Activated T-cell treated with anti-CD3 and anti-CD28 coated beads, Interleukin-2, amount 50 U/mL, for 72 hours (primary cell): Measurements from ENCODE around the gene SPOCK3. TPM values are rescaled to one million over a fixed set of nuclear protein-coding genes. Genes with fewer than 3 reads are reported as not detected.

ENCODE experiments used
- ATAC-seq, 2 donors: fragments of 150-1000 bp; cut with Tn5 transposase; replicated peaks in 1 of 2; 2 replicates each; pipeline ENCODE4 v1.10.0; 2021; ENCODE audit warnings: moderate library complexity in 2 of 2, mild to moderate bottlenecking in 1 of 2
- DNase-seq, 2 donors: peaks; one replicate each; pipeline ENCODE4 v3.0.0; 2021 to 2022; ENCODE audit warnings: mixed read lengths in 1 of 2
- H3K27ac Mint-ChIP-seq: one replicate; pipeline ENCODE4 v1.8.0; 2022; ENCODE audit warnings: mild to moderate bottlenecking, moderate library complexity, mixed read lengths
- H3K27me3 Mint-ChIP-seq: one replicate; pipeline ENCODE4 v1.8.0; 2022; ENCODE audit warnings: low read depth, mixed read lengths
- H3K36me3 Mint-ChIP-seq, 2 donors: one replicate each; pipeline ENCODE4 v1.8.0; 2022; ENCODE audit warnings: mixed read lengths in 2 of 2, mild to moderate bottlenecking in 1 of 2; ENCODE audit not compliant: insufficient read depth in 2 of 2
- H3K4me1 Mint-ChIP-seq: one replicate; pipeline ENCODE4 v1.8.0; 2022; ENCODE audit warnings: low read depth, mixed read lengths
- H3K4me3 Mint-ChIP-seq, 2 donors: one replicate each; pipeline ENCODE4 v1.8.0; 2022; ENCODE audit warnings: mild to moderate bottlenecking in 2 of 2, mixed read lengths in 2 of 2, moderate library complexity in 2 of 2
- H3K9me3 Mint-ChIP-seq, 2 donors: one replicate each; pipeline ENCODE4 v1.8.0; 2022; ENCODE audit warnings: mixed read lengths in 2 of 2
- total RNA-seq, 2 donors: library from RNA; stranded (reverse); gene quantifications; one replicate each; pipeline ENCODE4 v1.2.3, GENCODE V29; 2022

Gene SPOCK3
- total RNA-seq, 2 donors from 2014 or later = not detected

GRCh38 chr4:167088115-167088514 lies 146.2 kb downstream of the SPOCK3 start:
- Mint-ChIP-seq H3K27me3 (no peaks in the 10 kb centered on the region), H3K36me3 (no peaks in the 10 kb centered on the region), H3K9me3 (peaks cover 2 to 5% of the 10 kb centered on the region in 2 donors), H3K4me3 (no peak overlapping the region), H3K4me1 (no peaks in the 10 kb centered on the region), H3K27ac (no peak overlapping the region)
- ATAC-seq = no peak
- no peak for DNase-seq

- no peak overlapping the region for H3K27ac Mint-ChIP-seq
- H3K4me1 Mint-ChIP-seq = no peaks in the 10 kb centered on the region
- ATAC-seq = no peak
- H3K4me3 Mint-ChIP-seq = no peak overlapping the region
- H3K27me3 Mint-ChIP-seq = no peaks in the 10 kb centered on the region
- no peak for DNase-seq
- peaks cover 5% of the 10 kb centered on the region in 2 donors for H3K9me3 Mint-ChIP-seq
- H3K36me3 Mint-ChIP-seq = no peaks in the 10 kb centered on the region
These were observed 150.0 kb downstream of the SPOCK3 start for GRCh38 chr4:167084321-167084720.

- Mint-ChIP-seq H3K9me3 (peaks cover 5% of the 10 kb centered on the region in 2 donors), H3K36me3 (no peaks in the 10 kb centered on the region), H3K27ac (no peak overlapping the region), H3K27me3 (no peaks in the 10 kb centered on the region), H3K4me1 (no peaks in the 10 kb centered on the region), H3K4me3 (no peak overlapping the region)
- ATAC-seq = no peak
- DNase-seq = no peak
These were observed 154.5 kb downstream of the SPOCK3 start for GRCh38 chr4:167079762-167080161.

DNA sequence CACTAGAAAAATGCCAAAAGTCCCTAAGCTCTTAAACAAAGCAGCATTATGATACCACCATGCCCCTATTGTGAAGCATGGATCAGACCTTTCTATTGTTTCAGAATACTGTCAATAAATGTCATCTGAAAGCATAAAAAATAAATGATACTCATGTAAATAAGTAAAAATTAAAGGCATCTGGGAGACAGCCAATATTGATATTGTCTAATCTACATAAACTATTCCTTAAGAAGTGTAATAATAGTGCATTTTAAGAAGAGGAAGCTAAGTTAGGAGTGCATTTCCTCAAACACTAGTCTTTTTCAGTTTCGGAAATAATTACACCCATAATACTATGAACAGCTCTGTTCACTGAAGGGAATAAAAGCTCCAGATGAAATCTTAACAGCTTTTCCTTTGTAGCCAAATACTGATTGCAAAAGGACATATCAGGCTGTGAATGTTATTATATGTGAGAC lies 181.6 kb downstream of the SPOCK3 start:
- no peak for ATAC-seq
- H3K4me3 Mint-ChIP-seq = no peak overlapping the region
- H3K36me3 Mint-ChIP-seq = no peaks in the 10 kb centered on the region
- no peaks in the 10 kb centered on the region for H3K4me1 Mint-ChIP-seq
- H3K9me3 Mint-ChIP-seq = no peaks in the 10 kb centered on the region
- no peak for DNase-seq
- no peak overlapping the region for H3K27ac Mint-ChIP-seq
- no peaks in the 10 kb centered on the region for H3K27me3 Mint-ChIP-seq

GRCh38 chr4:167049257-167049656 lies 185.0 kb downstream of the SPOCK3 start:
- Mint-ChIP-seq H3K9me3 (peaks cover 0 to 3% of the 10 kb centered on the region in 2 donors), H3K36me3 (peaks cover 0 to 1% of the 10 kb centered on the region in 2 donors), H3K4me3 (no peak overlapping the region), H3K4me1 (no peaks in the 10 kb centered on the region), H3K27me3 (no peaks in the 10 kb centered on the region), H3K27ac (no peak overlapping the region)
- ATAC-seq = no peak
- DNase-seq = no peak

GRCh38 chr4:167041524-167041923 lies 192.8 kb downstream of the SPOCK3 start:
- peaks cover 0 to 1% of the 10 kb centered on the region in 2 donors for H3K36me3 Mint-ChIP-seq
- H3K4me1 Mint-ChIP-seq = no peaks in the 10 kb centered on the region
- no peak overlapping the region for H3K4me3 Mint-ChIP-seq
- H3K27me3 Mint-ChIP-seq = no peaks in the 10 kb centered on the region
- no peak overlapping the region for H3K27ac Mint-ChIP-seq
- no peaks in the 10 kb centered on the region for H3K9me3 Mint-ChIP-seq
- DNase-seq (no peak), ATAC-seq (no peak)

GRCh38 chr4:167035390-167035789 lies 198.9 kb downstream of the SPOCK3 start:
- H3K4me1 Mint-ChIP-seq = no peaks in the 10 kb centered on the region
- ATAC-seq (no peak), DNase-seq (no peak)
- no peaks in the 10 kb centered on the region for H3K27me3 Mint-ChIP-seq
- H3K36me3 Mint-ChIP-seq = no peaks in the 10 kb centered on the region
- no peak overlapping the region for H3K27ac Mint-ChIP-seq
- no peak overlapping the region for H3K4me3 Mint-ChIP-seq
- no peaks in the 10 kb centered on the region for H3K9me3 Mint-ChIP-seq

DNA sequence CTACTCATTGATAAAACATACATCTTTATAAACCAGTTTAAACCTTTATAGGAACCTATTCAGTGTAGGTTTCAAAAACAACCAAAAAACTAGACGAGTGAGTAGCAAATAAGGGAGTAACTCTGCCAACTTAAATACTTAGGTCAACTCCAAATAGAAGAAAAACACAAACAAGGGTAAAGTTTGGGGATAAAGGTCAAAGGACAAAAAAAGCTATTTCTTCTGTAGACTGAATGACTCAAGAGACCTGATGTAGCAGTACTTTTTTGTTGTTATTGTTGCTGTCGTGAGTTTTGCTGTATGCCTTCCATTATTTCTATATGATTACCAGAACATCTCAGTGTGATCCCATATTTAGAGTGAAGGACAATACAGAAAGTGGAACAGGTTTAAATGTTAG lies 199.3 kb downstream of the SPOCK3 start:
- H3K4me1 Mint-ChIP-seq = no peaks in the 10 kb centered on the region
- no peaks in the 10 kb centered on the region for H3K9me3 Mint-ChIP-seq
- ATAC-seq (no peak), DNase-seq (no peak)
- H3K4me3 Mint-ChIP-seq = no peak overlapping the region
- no peak overlapping the region for H3K27ac Mint-ChIP-seq
- no peaks in the 10 kb centered on the region for H3K27me3 Mint-ChIP-seq
- no peaks in the 10 kb centered on the region for H3K36me3 Mint-ChIP-seq

- H3K4me3 Mint-ChIP-seq = no peak overlapping the region
- no peaks in the 10 kb centered on the region for H3K27me3 Mint-ChIP-seq
- DNase-seq (no peak), ATAC-seq (no peak)
- H3K4me1 Mint-ChIP-seq = no peaks in the 10 kb centered on the region
- no peaks in the 10 kb centered on the region for H3K9me3 Mint-ChIP-seq
- no peak overlapping the region for H3K27ac Mint-ChIP-seq
- H3K36me3 Mint-ChIP-seq = no peaks in the 10 kb centered on the region
These were observed 201.4 kb downstream of the SPOCK3 start for GRCh38 chr4:167032871-167033270.

DNA sequence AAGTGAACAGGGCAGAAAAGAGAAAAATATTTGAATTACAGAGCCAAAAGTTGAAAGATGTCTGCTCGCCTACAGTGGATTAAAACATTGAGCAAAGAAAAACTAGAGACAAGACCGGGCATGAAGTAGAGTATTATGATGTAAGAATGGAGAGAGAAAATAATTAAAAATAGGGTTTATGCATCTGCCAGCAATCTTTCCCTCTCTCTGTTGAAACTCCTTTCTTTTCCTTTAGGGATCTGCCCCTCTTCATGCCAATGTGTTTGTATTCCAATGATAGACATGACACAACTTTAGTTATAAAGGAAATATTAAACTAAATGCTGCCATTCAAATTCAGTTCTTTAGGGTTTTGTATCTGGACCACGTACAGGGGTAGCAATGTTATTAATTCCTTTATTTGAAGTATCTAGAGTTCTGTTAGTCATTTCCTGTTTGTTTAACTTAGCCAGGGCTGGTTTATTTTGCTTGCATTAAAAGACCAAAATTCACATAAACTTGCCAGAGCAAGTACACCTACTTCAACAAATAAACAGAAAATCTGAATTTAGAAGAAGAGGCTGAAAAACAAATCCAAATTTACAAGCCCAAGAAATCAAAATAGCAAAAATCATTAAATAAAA lies 202.6 kb downstream of the SPOCK3 start:
- no peak for ATAC-seq
- Mint-ChIP-seq H3K4me3 (no peak overlapping the region), H3K27me3 (no peaks in the 10 kb centered on the region), H3K4me1 (no peaks in the 10 kb centered on the region), H3K27ac (no peak overlapping the region), H3K9me3 (no peaks in the 10 kb centered on the region), H3K36me3 (no peaks in the 10 kb centered on the region)
- DNase-seq = no peak

DNA sequence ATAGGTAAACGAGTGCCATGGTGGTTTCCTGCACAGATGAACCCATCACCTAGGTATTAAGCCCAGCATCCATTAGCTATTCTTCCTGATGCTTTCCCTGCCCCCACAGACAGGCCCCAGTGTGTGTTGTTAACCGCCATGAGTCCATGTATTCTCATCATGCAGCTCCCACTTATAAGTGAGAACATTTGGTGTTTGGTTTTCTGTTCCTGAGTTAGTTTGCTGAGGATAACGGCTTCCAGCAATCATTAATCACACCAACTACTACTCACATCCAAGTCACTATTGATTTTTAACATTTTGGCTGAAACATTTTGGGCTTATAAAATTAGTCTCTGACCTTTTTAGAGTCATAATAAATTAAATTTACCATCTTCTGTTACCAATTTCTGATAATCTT lies 205.3 kb downstream of the SPOCK3 start:
- Mint-ChIP-seq H3K9me3 (no peaks in the 10 kb centered on the region), H3K4me1 (no peaks in the 10 kb centered on the region), H3K27ac (no peak overlapping the region), H3K4me3 (no peak overlapping the region), H3K36me3 (no peaks in the 10 kb centered on the region), H3K27me3 (no peaks in the 10 kb centered on the region)
- no peak for DNase-seq
- ATAC-seq = no peak

GRCh38 chr4:167025670-167026069 lies 208.6 kb downstream of the SPOCK3 start:
- DNase-seq (no peak), ATAC-seq (no peak)
- no peaks in the 10 kb centered on the region for H3K9me3 Mint-ChIP-seq
- H3K36me3 Mint-ChIP-seq = no peaks in the 10 kb centered on the region
- H3K27ac Mint-ChIP-seq = no peak overlapping the region
- H3K27me3 Mint-ChIP-seq = no peaks in the 10 kb centered on the region
- H3K4me3 Mint-ChIP-seq = no peak overlapping the region
- no peaks in the 10 kb centered on the region for H3K4me1 Mint-ChIP-seq

- ATAC-seq = no peak
- no peak overlapping the region for H3K27ac Mint-ChIP-seq
These were observed 210.8 kb downstream of the SPOCK3 start for GRCh38 chr4:167023364-167023925.

GRCh38 chr4:167021545-167022155 lies 212.6 kb downstream of the SPOCK3 start:
- no peaks in the 10 kb centered on the region for H3K9me3 Mint-ChIP-seq
- ATAC-seq (no peak), DNase-seq (peak; percentile 40 to 51)
- no peaks in the 10 kb centered on the region for H3K4me1 Mint-ChIP-seq
- H3K27ac Mint-ChIP-seq = no peak overlapping the region
- H3K4me3 Mint-ChIP-seq = no peak overlapping the region
- H3K27me3 Mint-ChIP-seq = no peaks in the 10 kb centered on the region
- H3K36me3 Mint-ChIP-seq = no peaks in the 10 kb centered on the region

More at GRCh38 chr4:167023364-167023925, 210.8 kb downstream of the SPOCK3 start:
- no peaks in the 10 kb centered on the region for H3K4me1 Mint-ChIP-seq
- H3K36me3 Mint-ChIP-seq = no peaks in the 10 kb centered on the region
- no peaks in the 10 kb centered on the region for H3K9me3 Mint-ChIP-seq
- no peak for DNase-seq
- H3K27me3 Mint-ChIP-seq = no peaks in the 10 kb centered on the region
- no peak overlapping the region for H3K4me3 Mint-ChIP-seq
